A673 (cell line): ENCODE results near the gene ELMOD3. TPM values are rescaled to one million over a fixed set of nuclear protein-coding genes. Genes with fewer than 3 reads are reported as not detected.

Experiments
- BruUV-seq: library from RNA; stranded (reverse); fragments of 400-500 nt; replicated peaks from 2 replicates; lab custom pipeline; 2021; lab: Mats Ljungman, UMichigan
- CTCF ChIA-PET: fragments of 300-600 bp; sonication (Branson Sonifier 250); formaldehyde crosslinking; loops from one replicate; lab custom pipeline; 2022; ENCODE audit warnings: antibody characterized with exemption; lab: Charles Lee
- POLR2A ChIA-PET: fragments of 300-600 bp; sonication (Branson Sonifier 250); formaldehyde crosslinking; loops from one replicate; lab custom pipeline; 2022; ENCODE audit warnings: antibody characterized with exemption; ENCODE audit not compliant: low non-redundant PET; lab: Charles Lee
- DNase-seq: peaks from one replicate; pipeline ENCODE4 v3.0.0-alpha.2; 2015; ENCODE audit warnings: low spot score
- H3K27ac ChIP-seq: fragments of 200-600 bp; sonication (generic); 2 replicates; pipeline ENCODE4 v1.5.1; 2016; ENCODE audit warnings: mixed run types, low read depth, mild to moderate bottlenecking, mixed read lengths, antibody characterized with exemption, low read length; ENCODE audit not compliant: poor library complexity, severe bottlenecking
- H3K27me3 ChIP-seq: fragments of 200-600 bp; sonication (generic); replicated peaks from 2 replicates; pipeline ENCODE4 v1.6.1; 2017; ENCODE audit warnings: mixed run types, low read depth, mild to moderate bottlenecking, mixed read lengths, antibody characterized with exemption, low read length; ENCODE audit not compliant: insufficient read depth, poor library complexity
- H3K36me3 ChIP-seq: fragments of 200-600 bp; sonication (generic); 2 replicates; pipeline ENCODE4 v1.6.1; 2016; ENCODE audit warnings: mixed run types, mild to moderate bottlenecking, mixed read lengths, antibody characterized with exemption, low read length; ENCODE audit not compliant: insufficient read depth, poor library complexity, severe bottlenecking
- H3K4me1 ChIP-seq: fragments of 200-600 bp; sonication (generic); 2 replicates; pipeline ENCODE4 v1.6.1; 2017; ENCODE audit warnings: mixed run types, mild to moderate bottlenecking, mixed read lengths, antibody characterized with exemption, low read length; ENCODE audit not compliant: insufficient read depth, poor library complexity, severe bottlenecking
- H3K4me3 ChIP-seq: fragments of 200-600 bp; sonication (generic); 2 replicates; pipeline ENCODE4 v1.5.1; 2016; ENCODE audit warnings: low read depth, mixed run types, mild to moderate bottlenecking, mixed read lengths, low read length; ENCODE audit not compliant: poor library complexity, severe bottlenecking
- H3K9me3 ChIP-seq: fragments of 200-600 bp; sonication (generic); 2 replicates; pipeline ENCODE4 v1.6.1; 2016; ENCODE audit warnings: mixed run types, low read depth, mild to moderate bottlenecking, mixed read lengths, antibody characterized with exemption, low read length; ENCODE audit not compliant: poor library complexity, severe bottlenecking
- CTCF ChIP-seq: fragments of 300-800, 200-600 bp; sonication (generic); conservative IDR thresholded peaks from 2 replicates; pipeline ENCODE4 v1.5.1; 2017; ENCODE audit warnings: low read depth, mild to moderate bottlenecking, antibody characterized with exemption, low read length, moderate library complexity, mixed read lengths
- EZH2 ChIP-seq: fragments of 200-600 bp; sonication (generic); IDR thresholded peaks from 2 replicates; pipeline ENCODE4 v1.6.1; 2017; ENCODE audit warnings: borderline replicate concordance, low read depth, mild to moderate bottlenecking, mixed read lengths, antibody characterized with exemption, low read length; ENCODE audit not compliant: poor library complexity, severe bottlenecking
- intact Hi-C: fragments of 100-400 bp; cut with micrococcal nuclease; formaldehyde crosslinking; loops from one replicate; pipeline ENCODE4 v1.10.0; 2022; ENCODE audit not compliant: unreplicated experiment
- total RNA-seq: library from RNA; stranded (reverse); gene quantifications from 2 replicates; pipeline ENCODE4 v1.2.3, GENCODE V29; 2021

Gene ELMOD3
- total RNA-seq, 1 experiment from 2014 or later: 13.0 TPM

DNA sequence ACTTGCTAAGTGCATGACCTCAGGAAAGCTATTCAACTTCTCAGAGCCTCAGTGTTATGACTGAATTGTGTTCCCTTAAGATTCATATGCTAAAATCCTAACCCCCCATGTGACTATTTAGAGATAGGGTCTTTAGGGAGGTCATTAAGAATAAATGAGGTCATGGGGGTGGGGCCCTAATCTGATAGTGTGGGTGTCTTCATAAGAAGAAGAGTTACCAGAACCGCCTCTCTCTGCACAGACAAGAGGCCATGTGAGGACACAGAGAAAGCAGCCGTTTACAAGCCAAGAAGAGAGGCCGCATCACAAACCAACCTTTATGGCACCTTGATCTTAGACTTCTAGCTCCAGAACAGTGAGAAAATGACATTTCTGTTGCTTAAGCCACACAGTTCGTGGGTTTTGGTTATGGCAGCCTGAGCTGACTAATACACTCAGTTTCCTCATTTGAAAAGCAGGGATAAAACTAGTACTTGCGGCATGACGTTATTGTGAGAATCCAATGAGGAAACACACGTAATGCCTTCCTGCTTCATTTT lies 73.8 kb downstream of the ELMOD3 start:
- DNase-seq: no peak
- H3K4me1 ChIP-seq: no peaks in the 10 kb centered on the region
- CTCF ChIA-PET: interaction anchor here (2.0 kb wide), 1 partner anchor 124 kb away, joined by 4 read pairs; no protein-coding TSS in a partner anchor
- H3K36me3 ChIP-seq: no peaks in the 10 kb centered on the region
- BruUV-seq: no TSS peak
- TF ChIP-seq EZH2 (no peak), CTCF (no peak)
- intact Hi-C loops: no loop called here
- H3K27ac ChIP-seq: no peak overlapping the region
- POLR2A ChIA-PET: no interaction called here
- H3K9me3 ChIP-seq: no peaks in the 10 kb centered on the region
- no peak overlapping the region for H3K4me3 ChIP-seq
- H3K27me3 ChIP-seq: no peaks in the 10 kb centered on the region

GRCh38 chr2:85429213-85429923 lies 74.8 kb downstream of the ELMOD3 start:
- no peak for DNase-seq
- H3K27me3 ChIP-seq: no peaks in the 10 kb centered on the region
- H3K4me3 ChIP-seq: no peak overlapping the region
- no peak for TF ChIP-seq CTCF
- no peak for TF ChIP-seq EZH2
- no peaks in the 10 kb centered on the region for H3K9me3 ChIP-seq
- intact Hi-C loops: no loop called here
- BruUV-seq: no TSS peak
- CTCF ChIA-PET: interaction anchor here (2.0 kb wide), 1 partner anchor 123 kb away, joined by 4 read pairs; no protein-coding TSS in a partner anchor
- POLR2A ChIA-PET: no interaction called here
- no peaks in the 10 kb centered on the region for H3K4me1 ChIP-seq
- no peak overlapping the region for H3K27ac ChIP-seq
- no peaks in the 10 kb centered on the region for H3K36me3 ChIP-seq

DNA sequence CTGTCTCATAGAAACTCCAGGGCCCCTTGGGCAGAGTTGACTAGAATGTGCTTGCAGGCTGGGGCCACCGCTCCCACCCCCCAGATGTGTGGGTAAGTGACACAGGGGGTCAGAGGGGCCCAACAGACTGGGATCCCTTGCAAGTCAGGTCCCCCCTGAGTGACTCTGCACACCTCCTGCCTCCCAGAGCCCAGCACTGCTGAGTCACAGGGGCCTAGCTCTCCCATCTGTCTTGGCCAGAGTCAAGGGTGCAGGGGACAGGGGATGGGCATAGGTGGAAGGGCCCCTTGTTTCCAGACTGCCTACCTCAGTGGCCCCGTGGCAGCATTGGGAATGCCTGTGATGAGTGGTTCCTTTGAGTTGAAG lies 75.3 kb downstream of the ELMOD3 start:
- TF ChIP-seq EZH2: no peak
- TF ChIP-seq CTCF: no peak
- DNase-seq: no peak
- Histone ChIP-seq H3K27me3 (no peaks in the 10 kb centered on the region), H3K9me3 (no peaks in the 10 kb centered on the region), H3K4me1 (no peaks in the 10 kb centered on the region), H3K27ac (no peak overlapping the region), H3K36me3 (no peaks in the 10 kb centered on the region), H3K4me3 (no peak overlapping the region)
- no TSS peak for BruUV-seq
- ChIA-PET CTCF (interaction anchor here (2.0 kb wide), 1 partner anchor 122 kb away, joined by 4 read pairs; no protein-coding TSS in a partner anchor), POLR2A (no interaction called here)
- intact Hi-C loops: no loop called here
